Kidney (tissue), 14 donors: ENCODE results near the gene STAB2. TPM values are rescaled to one million over a fixed set of nuclear protein-coding genes. Genes with fewer than 3 reads are reported as not detected.

Experiments used
- DNase-seq, 5 donors: peaks; one replicate each; pipeline ENCODE4 v3.0.0-alpha.2; 2013 to 2020
- FAIRE-seq: peaks from 2 replicates; lab custom pipeline; 2012; peaks lifted over from hg19 to GRCh38; lab: Jason Lieb, UNC
- H3K27ac ChIP-seq, 2 donors: one replicate each; pipeline ENCODE4 v1.7.0; 2013; ENCODE audit warnings: low read depth in 2 of 2, low read length in 2 of 2, inconsistent platforms in 1 of 2
- H3K27me3 ChIP-seq: one replicate; pipeline ENCODE4 v1.7.1; 2013; ENCODE audit warnings: low read length, inconsistent platforms; ENCODE audit not compliant: control insufficient read depth, insufficient read depth
- H3K36me3 ChIP-seq, 3 donors: one replicate each; pipeline versions ENCODE4 v1.7.0 to v1.7.1; 2013; ENCODE audit warnings: low read length in 3 of 3, control low read depth in 1 of 3, inconsistent platforms in 1 of 3; ENCODE audit not compliant: insufficient read depth in 3 of 3, control insufficient read depth in 2 of 3
- H3K4me1 ChIP-seq, 3 donors: one replicate each; pipeline versions ENCODE4 v1.7.0 to v1.7.1; 2013; ENCODE audit warnings: low read length in 3 of 3, inconsistent platforms in 1 of 3, low read depth in 1 of 3; ENCODE audit not compliant: control insufficient read depth in 2 of 3, insufficient read depth in 2 of 3
- H3K4me3 ChIP-seq, 3 donors: one replicate each; pipeline versions ENCODE4 v1.7.0 to v1.8.1; 2013; ENCODE audit warnings: low read length in 3 of 3, control low read depth in 1 of 3, inconsistent platforms in 1 of 3
- H3K9ac ChIP-seq, 3 donors: one replicate each; pipeline versions ENCODE4 v1.7.0 to v1.7.1; 2013; ENCODE audit warnings: low read length in 3 of 3, control low read depth in 1 of 3, inconsistent platforms in 1 of 3
- H3K9me3 ChIP-seq, 3 donors: one replicate each; pipeline versions ENCODE4 v1.7.0 to v1.7.1; 2013; ENCODE audit warnings: low read length in 3 of 3, control low read depth in 1 of 3, inconsistent platforms in 1 of 3; ENCODE audit not compliant: control insufficient read depth in 2 of 3, insufficient read depth in 1 of 3
- CTCF ChIP-seq: IDR thresholded peaks from 3 replicates; pipeline ENCODE4 v1.5.1; 2012; ENCODE audit warnings: mild to moderate bottlenecking, moderate library complexity, borderline replicate concordance; ENCODE audit not compliant: insufficient read depth; ENCODE audit errors: extremely low read depth
- intact Hi-C: fragments of 100-400 bp; cut with DNase I; formaldehyde crosslinking; loops from one replicate; pipeline ENCODE4 v1.11.1; 2022
- polyA plus RNA-seq: library from polyadenylated mRNA; stranded (reverse); fragments of 350-450 nt; fragmentation: Illumina TruSeq; extraction: RNeasy Lipid Tissue Mini Kit (QIAGEN cat#74804); gene quantifications from one replicate; pipeline ENCODE4 v1.2.3, GENCODE V29; 2014; ENCODE audit warnings: low read depth, low replicate concordance; ENCODE audit not compliant: insufficient read depth
- total RNA-seq: library from RNA; stranded (reverse); fragmentation: NEBNext Ultra II Directional; extraction: Animal tissue kit (Norgen Biotek cat#: 25700); gene quantifications from one replicate; pipeline ENCODE4 v1.2.1, GENCODE V29; 2021
- donor health status: control.
- donor health status: control.
- donor health status: control.
- donor health status: control.
- donor health status: control.
- donor health status: DM: yes; HTN: yes; CAD: no.
- donor health status: Normal renal cell carcinoma (clear cell type).

Gene STAB2
- total and polyA plus RNA-seq, 2 donors from 2014 or later = 0.16 TPM; not detected in 1

GRCh38 chr12:103734863-103735262 lies 147.8 kb downstream of the STAB2 start:
- intact Hi-C loops = no loop called here
- no peaks in the 10 kb centered on the region for H3K4me1 ChIP-seq
- H3K27me3 ChIP-seq = no peaks in the 10 kb centered on the region
- no peak overlapping the region for H3K27ac ChIP-seq
- H3K4me3 ChIP-seq = no peak overlapping the region
- H3K9me3 ChIP-seq = peaks cover 0 to 7% (median 0%) of the 10 kb centered on the region in 3 donors
- H3K9ac ChIP-seq = no peak overlapping the region
- FAIRE-seq (no peak), DNase-seq (no peak)
- no peak for TF ChIP-seq CTCF
- H3K36me3 ChIP-seq = no peaks in the 10 kb centered on the region

GRCh38 chr12:103735291-103735690 lies 148.2 kb downstream of the STAB2 start:
- Histone ChIP-seq H3K9ac (no peak overlapping the region), H3K27me3 (no peaks in the 10 kb centered on the region), H3K9me3 (peaks cover 0 to 7% (median 0%) of the 10 kb centered on the region in 3 donors), H3K4me1 (no peaks in the 10 kb centered on the region), H3K4me3 (no peak overlapping the region), H3K36me3 (no peaks in the 10 kb centered on the region), H3K27ac (no peak overlapping the region)
- no peak for TF ChIP-seq CTCF
- DNase-seq = no peak
- no peak for FAIRE-seq
- intact Hi-C loops = no loop called here

GRCh38 chr12:103736572-103736971 lies 149.5 kb downstream of the STAB2 start:
- TF ChIP-seq CTCF = no peak
- no peaks in the 10 kb centered on the region for H3K9me3 ChIP-seq
- intact Hi-C loops = no loop called here
- H3K27me3 ChIP-seq = no peaks in the 10 kb centered on the region
- no peaks in the 10 kb centered on the region for H3K4me1 ChIP-seq
- no peak for DNase-seq
- no peak overlapping the region for H3K9ac ChIP-seq
- no peaks in the 10 kb centered on the region for H3K36me3 ChIP-seq
- H3K27ac ChIP-seq = no peak overlapping the region
- no peak overlapping the region for H3K4me3 ChIP-seq
- no peak for FAIRE-seq

- Histone ChIP-seq H3K36me3 (no peaks in the 10 kb centered on the region), H3K27ac (no peak overlapping the region), H3K9ac (no peak overlapping the region), H3K9me3 (no peaks in the 10 kb centered on the region), H3K4me3 (no peak overlapping the region), H3K4me1 (no peaks in the 10 kb centered on the region), H3K27me3 (no peaks in the 10 kb centered on the region)
- no peak for TF ChIP-seq CTCF
- DNase-seq (no peak), FAIRE-seq (no peak)
- intact Hi-C loops = no loop called here
These were observed 150.8 kb downstream of the STAB2 start for GRCh38 chr12:103737881-103738280.
